Suprapubic skin (tissue), 3 donors: Measurements from ENCODE around the gene ANO3.

Experiments used
- CTCF ChIP-seq, 2 donors: fragments of 200-600 bp in 1 of 2; fragments of 450-650 bp in 1 of 2; sonication (generic) in 1 of 2; IDR thresholded peaks; one replicate each; pipeline ENCODE4 v1.5.1; 2016 to 2019; ENCODE audit warnings: antibody characterized with exemption in 2 of 2, mild to moderate bottlenecking in 1 of 2, moderate library complexity in 1 of 2
- POLR2AphosphoS5 ChIP-seq, 3 donors: sonication (generic); formaldehyde crosslinking; IDR thresholded peaks; one replicate each; pipeline ENCODE4 v1.6.1; 2017; ENCODE audit warnings: antibody characterized with exemption in 3 of 3

GRCh38 chr11:26551186-26551801, 219.4 kb downstream of the ANO3 start:
- TF ChIP-seq POLR2AphosphoS5 (IDR thresholded peaks at IDR 0.05) (no peak), CTCF (IDR thresholded peaks at IDR 0.05) (no peak)
